ENCODE measurements around the gene VASH2. TPM values are rescaled to one million over a fixed set of nuclear protein-coding genes. Genes with fewer than 3 reads are reported as not detected.

VASH2 gene
- total RNA-seq, 1 donor from 2014 or later: 59.8 TPM

DNA sequence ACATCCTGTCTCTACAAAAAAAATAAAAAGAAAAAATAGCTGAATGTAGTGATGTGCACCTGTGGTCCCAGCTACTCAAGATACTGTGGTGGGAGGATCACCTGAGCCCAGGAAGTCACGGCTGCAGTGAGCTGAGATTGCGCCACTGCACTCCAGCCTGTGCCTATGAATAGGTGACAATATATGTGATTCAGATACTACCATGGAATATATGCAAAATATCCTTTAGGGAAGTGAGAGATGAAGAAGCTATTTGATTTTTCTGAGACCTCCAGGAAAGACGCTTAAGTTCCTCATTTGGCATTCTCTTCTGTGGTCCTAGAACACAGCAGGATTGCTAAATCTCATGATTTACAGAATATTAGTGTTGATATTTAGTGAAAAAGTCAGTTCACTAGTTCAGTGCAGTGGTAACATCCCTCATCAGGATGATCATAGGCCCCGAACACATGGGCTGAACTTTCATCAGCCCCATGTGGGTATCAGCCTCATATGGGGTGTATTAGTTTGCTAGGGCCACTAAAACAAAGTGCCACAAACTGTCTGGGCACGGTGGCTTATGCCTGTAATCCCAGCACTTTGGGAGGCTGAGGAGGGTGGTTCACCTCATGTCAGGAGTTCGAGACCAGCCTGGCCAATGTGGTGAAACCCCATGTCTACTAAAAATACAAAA is 6.0 kb upstream of the VASH2 start:
- Mint-ChIP-seq H3K27ac (ENCODE audit: unreplicated experiment) (no peak overlapping the region), H3K9me3 (ENCODE audit: unreplicated experiment) (peaks cover 10% of the 10 kb centered on the region), H3K4me1 (ENCODE audit: low read depth, unreplicated experiment) (peaks cover 12% of the 10 kb centered on the region), H3K27me3 (ENCODE audit: unreplicated experiment) (peaks cover 11% of the 10 kb centered on the region), H3K4me3 (ENCODE audit: unreplicated experiment) (peak overlapping the region; percentile 30), H3K36me3 (ENCODE audit: unreplicated experiment) (peaks cover 17% of the 10 kb centered on the region)
- TF ChIP-seq, protein P1, sequence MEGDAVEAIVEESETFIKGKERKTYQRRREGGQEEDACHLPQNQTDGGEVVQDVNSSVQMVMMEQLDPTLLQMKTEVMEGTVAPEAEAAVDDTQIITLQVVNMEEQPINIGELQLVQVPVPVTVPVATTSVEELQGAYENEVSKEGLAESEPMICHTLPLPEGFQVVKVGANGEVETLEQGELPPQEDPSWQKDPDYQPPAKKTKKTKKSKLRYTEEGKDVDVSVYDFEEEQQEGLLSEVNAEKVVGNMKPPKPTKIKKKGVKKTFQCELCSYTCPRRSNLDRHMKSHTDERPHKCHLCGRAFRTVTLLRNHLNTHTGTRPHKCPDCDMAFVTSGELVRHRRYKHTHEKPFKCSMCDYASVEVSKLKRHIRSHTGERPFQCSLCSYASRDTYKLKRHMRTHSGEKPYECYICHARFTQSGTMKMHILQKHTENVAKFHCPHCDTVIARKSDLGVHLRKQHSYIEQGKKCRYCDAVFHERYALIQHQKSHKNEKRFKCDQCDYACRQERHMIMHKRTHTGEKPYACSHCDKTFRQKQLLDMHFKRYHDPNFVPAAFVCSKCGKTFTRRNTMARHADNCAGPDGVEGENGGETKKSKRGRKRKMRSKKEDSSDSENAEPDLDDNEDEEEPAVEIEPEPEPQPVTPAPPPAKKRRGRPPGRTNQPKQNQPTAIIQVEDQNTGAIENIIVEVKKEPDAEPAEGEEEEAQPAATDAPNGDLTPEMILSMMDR (IDR thresholded peaks at IDR 0.05; ENCODE audit: partially characterized antibody, unreplicated experiment): no peak
- no peak for DNase-seq

DNA sequence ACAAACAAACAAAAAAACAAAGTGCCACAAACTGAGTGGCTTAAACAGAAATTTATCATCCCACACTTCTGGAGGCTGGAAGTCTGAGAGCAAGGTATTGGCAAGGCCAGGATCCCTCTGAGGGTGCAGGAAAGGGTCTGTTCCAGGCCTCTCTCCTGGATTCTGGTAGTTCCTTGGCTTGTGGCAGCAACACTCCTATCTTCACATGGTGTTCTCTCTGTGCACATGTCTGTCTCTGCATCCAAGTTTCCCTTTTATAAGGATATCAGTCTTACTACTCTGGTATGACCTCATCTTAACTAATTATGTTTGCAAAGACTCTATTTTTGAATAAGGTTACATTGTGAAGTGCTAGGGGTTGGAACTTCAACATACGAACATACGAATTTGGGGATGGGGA is 5.3 kb upstream of the VASH2 start:
- Mint-ChIP-seq H3K4me1 (ENCODE audit: low read depth, unreplicated experiment) (peaks cover 10% of the 10 kb centered on the region), H3K4me3 (ENCODE audit: unreplicated experiment) (no peak overlapping the region), H3K27ac (ENCODE audit: unreplicated experiment) (no peak overlapping the region), H3K9me3 (ENCODE audit: unreplicated experiment) (peaks cover 6% of the 10 kb centered on the region), H3K36me3 (ENCODE audit: unreplicated experiment) (peaks cover 11% of the 10 kb centered on the region), H3K27me3 (ENCODE audit: unreplicated experiment) (peaks cover 13% of the 10 kb centered on the region)
- TF ChIP-seq, protein P1 (IDR thresholded peaks at IDR 0.05; ENCODE audit: partially characterized antibody, unreplicated experiment): no peak
- no peak for DNase-seq

DNA sequence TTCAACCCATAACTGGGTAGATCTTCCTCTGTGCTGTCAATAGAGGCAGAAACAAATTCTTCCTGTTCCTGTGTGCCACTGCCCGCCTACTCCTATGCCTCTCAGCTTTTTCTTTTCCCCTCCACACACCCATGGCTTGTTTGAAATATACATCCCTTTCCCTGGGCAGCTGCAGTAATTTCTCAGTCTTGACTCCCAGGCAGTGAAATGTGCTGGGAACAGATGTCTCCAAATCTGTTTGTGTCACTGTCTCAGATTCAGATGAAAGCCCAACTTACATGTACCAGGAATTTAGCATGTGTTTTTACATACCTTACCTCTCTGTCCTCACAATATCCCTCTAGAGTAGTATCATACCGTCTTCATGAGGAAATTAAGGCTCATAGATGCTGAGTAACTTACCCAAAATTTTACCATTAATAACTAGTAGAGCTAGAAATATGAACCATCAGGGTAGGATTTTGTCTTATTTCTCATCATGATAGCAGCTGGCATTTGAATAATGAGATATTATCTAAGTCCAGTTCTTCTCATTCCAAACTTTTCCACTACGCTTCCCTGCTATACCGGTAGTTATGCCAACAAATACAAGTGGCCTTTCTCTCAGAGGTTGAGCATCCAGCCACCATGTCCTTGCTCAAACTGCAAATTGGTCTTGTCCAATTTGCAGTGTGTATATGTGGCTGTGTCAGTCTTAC is 4.7 kb upstream of the VASH2 start:
- Mint-ChIP-seq H3K9me3 (ENCODE audit: unreplicated experiment) (peaks cover 6% of the 10 kb centered on the region), H3K4me1 (ENCODE audit: low read depth, unreplicated experiment) (peaks cover 12% of the 10 kb centered on the region), H3K4me3 (ENCODE audit: unreplicated experiment) (no peak overlapping the region), H3K36me3 (ENCODE audit: unreplicated experiment) (peaks cover 7% of the 10 kb centered on the region), H3K27me3 (ENCODE audit: unreplicated experiment) (peaks cover 12% of the 10 kb centered on the region), H3K27ac (ENCODE audit: unreplicated experiment) (no peak overlapping the region)
- no peak for DNase-seq
- TF ChIP-seq, protein P1 (IDR thresholded peaks at IDR 0.05; ENCODE audit: partially characterized antibody, unreplicated experiment): no peak

DNA sequence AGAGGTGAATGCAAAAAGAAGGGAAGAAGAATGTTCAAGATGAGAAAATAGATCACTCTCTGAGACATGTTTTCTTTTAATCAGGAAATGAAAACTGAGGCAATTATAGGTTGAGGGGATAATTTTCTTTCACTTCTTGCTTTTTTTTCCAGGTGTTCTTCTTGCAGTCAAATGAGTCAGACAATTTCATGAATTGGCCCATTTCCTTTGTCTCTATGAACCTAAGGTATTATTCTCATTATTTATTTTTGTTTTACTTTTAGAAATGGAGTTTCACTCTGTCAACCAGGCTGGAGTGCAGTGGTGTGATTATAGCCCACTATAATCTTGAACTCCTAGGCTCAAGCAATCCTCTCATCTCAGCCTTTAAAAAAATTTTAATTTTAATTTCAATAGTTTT is 3.5 kb upstream of the VASH2 start:
- peaks cover 13% of the 10 kb centered on the region for H3K4me1 Mint-ChIP-seq (ENCODE audit: low read depth, unreplicated experiment)
- H3K27ac Mint-ChIP-seq (ENCODE audit: unreplicated experiment): no peak overlapping the region
- H3K27me3 Mint-ChIP-seq (ENCODE audit: unreplicated experiment): peaks cover 10% of the 10 kb centered on the region
- H3K9me3 Mint-ChIP-seq (ENCODE audit: unreplicated experiment): peaks cover 6% of the 10 kb centered on the region
- TF ChIP-seq, protein P1 (IDR thresholded peaks at IDR 0.05; ENCODE audit: partially characterized antibody, unreplicated experiment): no peak
- H3K4me3 Mint-ChIP-seq (ENCODE audit: unreplicated experiment): no peak overlapping the region
- no peak for DNase-seq
- H3K36me3 Mint-ChIP-seq (ENCODE audit: unreplicated experiment): no peaks in the 10 kb centered on the region

DNA sequence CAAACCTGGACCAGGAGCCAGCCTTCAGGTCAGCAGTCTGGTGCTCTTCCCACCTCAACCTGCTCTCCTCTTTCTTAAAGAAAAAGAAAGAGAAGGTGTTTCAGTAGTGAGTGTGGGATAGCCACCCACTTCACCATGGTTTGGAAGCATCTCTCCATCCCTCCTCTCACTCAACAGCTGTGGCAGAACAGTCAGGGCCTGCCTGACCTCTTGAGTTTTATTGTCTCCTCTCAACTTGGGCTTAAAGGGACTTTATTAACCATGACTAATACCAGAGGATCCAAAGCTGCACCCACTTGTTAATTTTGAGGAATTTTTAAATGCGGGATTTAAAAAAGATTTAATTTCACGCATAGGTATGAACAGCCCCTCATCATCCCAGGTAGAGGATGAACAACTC is 570 bp upstream of the VASH2 start:
- peaks cover 33% of the 10 kb centered on the region for H3K4me1 Mint-ChIP-seq (ENCODE audit: low read depth, unreplicated experiment)

More for the DNA sequence above, 570 bp upstream of the VASH2 start:
- H3K36me3 Mint-ChIP-seq (ENCODE audit: unreplicated experiment): no peaks in the 10 kb centered on the region
- H3K4me3 Mint-ChIP-seq (ENCODE audit: unreplicated experiment): peak overlapping the region; percentile 95
- TF ChIP-seq, protein P1 (IDR thresholded peaks at IDR 0.05; ENCODE audit: partially characterized antibody, unreplicated experiment): no peak
- peaks cover 12% of the 10 kb centered on the region for H3K27me3 Mint-ChIP-seq (ENCODE audit: unreplicated experiment)
- no peak overlapping the region for H3K27ac Mint-ChIP-seq (ENCODE audit: unreplicated experiment)
- no peak for DNase-seq
- peaks cover 18% of the 10 kb centered on the region for H3K9me3 Mint-ChIP-seq (ENCODE audit: unreplicated experiment)
